ENCODE data around the gene UCK2. TPM values are rescaled to one million over a fixed set of nuclear protein-coding genes. Genes with fewer than 3 reads are reported as not detected.

Gene UCK2
- total and polyA plus RNA-seq, 2 of the 8 experiments (the other 6 are each of a cell fraction or from before 2014, with no cell fraction given) = 103 to 109 TPM

DNA sequence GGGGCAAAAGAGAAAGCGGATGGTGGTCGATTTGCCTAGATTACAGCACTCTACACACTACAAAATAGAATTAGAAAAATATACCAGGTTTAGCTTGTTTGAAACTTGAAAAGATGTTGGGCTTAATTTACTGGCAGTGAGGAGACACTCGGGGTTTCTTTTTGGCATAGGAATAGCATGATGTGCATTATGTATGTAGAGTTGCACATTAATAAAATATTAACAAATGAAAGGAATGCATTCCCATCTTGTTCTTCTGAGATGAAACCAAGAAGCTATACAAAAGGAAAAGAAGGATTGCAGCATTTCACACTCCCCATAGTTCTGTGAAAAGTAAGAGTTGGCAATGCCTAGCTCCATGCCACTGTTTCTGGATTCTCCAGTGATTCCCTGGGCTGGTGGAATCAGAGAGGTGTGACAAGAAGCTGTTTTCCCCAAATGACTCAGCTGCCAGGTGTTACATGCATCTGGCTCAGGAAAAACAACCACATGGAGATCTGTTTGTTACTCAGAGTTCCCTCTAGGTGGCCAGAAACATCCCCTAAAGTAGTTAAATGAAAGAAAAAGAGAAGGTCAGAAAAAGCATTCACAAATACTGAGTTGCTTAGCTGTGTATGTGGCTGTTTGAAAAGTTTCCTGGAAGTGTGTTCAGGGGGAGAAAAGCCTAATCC lies 115.6 kb downstream of the UCK2 start (continued):
- no peak for TF ChIP-seq POU5F1 (IDR thresholded peaks at IDR 0.05; ENCODE audit: low read depth, low read length)

All from H1 (cell line).